ENCODE measurements around the gene SLC24A3.

SLC24A3 gene

DNA sequence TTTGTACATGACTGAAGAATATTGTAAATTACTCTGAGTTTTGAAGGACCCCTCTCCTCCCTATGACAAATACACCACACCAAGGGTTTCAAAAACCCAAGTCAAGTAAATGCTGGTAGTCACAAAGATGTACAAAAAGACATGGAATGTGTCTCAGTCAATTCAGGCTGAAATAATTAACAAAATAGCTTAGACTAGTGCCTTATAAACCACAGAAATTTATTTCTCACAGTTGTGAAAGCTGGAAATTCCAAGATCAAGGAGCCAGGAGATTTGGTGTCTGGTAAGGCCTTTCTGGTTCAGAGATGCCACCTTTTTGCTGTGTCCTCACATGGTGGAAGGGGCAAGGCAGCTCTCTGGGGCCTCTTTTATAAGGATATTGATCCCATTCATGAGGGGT lies 343.3 kb downstream of the SLC24A3 start:
- CTCF ChIA-PET = no interaction called here
- DNase-seq (ENCODE audit: extremely low spot score) = no peak
- POLR2A ChIA-PET = no interaction called here
- no peak for TF ChIP-seq TARDBP (IDR thresholded peaks at IDR 0.05)
- no peak for TF ChIP-seq ARNT (IDR thresholded peaks at IDR 0.05)
- no peak for TF ChIP-seq L3MBTL2 (conservative IDR thresholded peaks at IDR 0.05)
- TF ChIP-seq ZNF384 (IDR thresholded peaks at IDR 0.05) = no peak
- TF ChIP-seq SUZ12 (IDR thresholded peaks at IDR 0.05) = no peak
- no peak for TF ChIP-seq NFRKB (IDR thresholded peaks at IDR 0.05)
- TF ChIP-seq ELF4 (IDR thresholded peaks at IDR 0.05) = no peak
- no peak for TF ChIP-seq FOXK2 (IDR thresholded peaks at IDR 0.05)
- no peak for TF ChIP-seq PKNOX1 (IDR thresholded peaks at IDR 0.05)
- TF ChIP-seq SP1 (IDR thresholded peaks at IDR 0.05) = no peak
- no peak for TF ChIP-seq FOXM1 (IDR thresholded peaks at IDR 0.05; ENCODE audit: borderline replicate concordance)
- no peak for TF ChIP-seq FOXA1 (IDR thresholded peaks at IDR 0.05)
- TF ChIP-seq LEF1 (IDR thresholded peaks at IDR 0.05; ENCODE audit: borderline replicate concordance) = no peak

GRCh38 chr20:19557291-19557690 lies 344.8 kb downstream of the SLC24A3 start:
- TF ChIP-seq TARDBP (IDR thresholded peaks at IDR 0.05) = no peak
- TF ChIP-seq L3MBTL2 (conservative IDR thresholded peaks at IDR 0.05) = no peak
- no peak for TF ChIP-seq ZNF384 (IDR thresholded peaks at IDR 0.05)
- TF ChIP-seq PKNOX1 (IDR thresholded peaks at IDR 0.05) = no peak
- TF ChIP-seq FOXA1 (IDR thresholded peaks at IDR 0.05) = no peak
- no peak for TF ChIP-seq ARNT (IDR thresholded peaks at IDR 0.05)
- TF ChIP-seq FOXK2 (IDR thresholded peaks at IDR 0.05) = no peak
- no peak for TF ChIP-seq SP1 (IDR thresholded peaks at IDR 0.05)
- no peak for TF ChIP-seq CTBP1 (IDR thresholded peaks at IDR 0.05; ENCODE audit: borderline replicate concordance)
- no peak for TF ChIP-seq NFRKB (IDR thresholded peaks at IDR 0.05)
- no peak for TF ChIP-seq SUZ12 (IDR thresholded peaks at IDR 0.05)
- no peak for TF ChIP-seq BHLHE40 (IDR thresholded peaks at IDR 0.05; ENCODE audit: borderline replicate concordance)
- CTCF ChIA-PET = no interaction called here
- no peak for DNase-seq (ENCODE audit: extremely low spot score)
- POLR2A ChIA-PET = no interaction called here

GRCh38 chr20:19560881-19561480 lies 348.5 kb downstream of the SLC24A3 start:
- TF ChIP-seq ARNT (IDR thresholded peaks at IDR 0.05) = no peak
- TF ChIP-seq PKNOX1 (IDR thresholded peaks at IDR 0.05) = no peak
- TF ChIP-seq CTBP1 (IDR thresholded peaks at IDR 0.05; ENCODE audit: borderline replicate concordance) = no peak
- TF ChIP-seq SP1 (IDR thresholded peaks at IDR 0.05) = no peak
- TF ChIP-seq NFRKB (IDR thresholded peaks at IDR 0.05) = no peak
- no peak for TF ChIP-seq FOXM1 (IDR thresholded peaks at IDR 0.05; ENCODE audit: borderline replicate concordance)
- TF ChIP-seq L3MBTL2 (conservative IDR thresholded peaks at IDR 0.05) = no peak
- no peak for TF ChIP-seq TARDBP (IDR thresholded peaks at IDR 0.05)
- TF ChIP-seq SUZ12 (IDR thresholded peaks at IDR 0.05) = no peak
- TF ChIP-seq LEF1 (IDR thresholded peaks at IDR 0.05; ENCODE audit: borderline replicate concordance) = no peak
- TF ChIP-seq HDGF (IDR thresholded peaks at IDR 0.05; ENCODE audit: borderline replicate concordance) = no peak
- TF ChIP-seq FOXK2 (IDR thresholded peaks at IDR 0.05) = no peak
- TF ChIP-seq BHLHE40 (IDR thresholded peaks at IDR 0.05; ENCODE audit: borderline replicate concordance) = no peak
- no peak for TF ChIP-seq ZNF384 (IDR thresholded peaks at IDR 0.05)
- no peak for TF ChIP-seq FOXA1 (IDR thresholded peaks at IDR 0.05)
- TF ChIP-seq ELF4 (IDR thresholded peaks at IDR 0.05) = no peak
- DNase-seq (ENCODE audit: extremely low spot score) = no peak
- CTCF ChIA-PET = no interaction called here
- POLR2A ChIA-PET = no interaction called here

- ChIA-PET POLR2A (no interaction called here), CTCF (no interaction called here)
- DNase-seq (ENCODE audit: extremely low spot score) = no peak
- TF ChIP-seq ELF4 (IDR thresholded peaks at IDR 0.05) = no peak
- TF ChIP-seq FOXM1 (IDR thresholded peaks at IDR 0.05; ENCODE audit: borderline replicate concordance) = no peak
- TF ChIP-seq TARDBP (IDR thresholded peaks at IDR 0.05) = no peak
- no peak for TF ChIP-seq CTBP1 (IDR thresholded peaks at IDR 0.05; ENCODE audit: borderline replicate concordance)
- TF ChIP-seq FOXK2 (IDR thresholded peaks at IDR 0.05) = no peak
- TF ChIP-seq LEF1 (IDR thresholded peaks at IDR 0.05; ENCODE audit: borderline replicate concordance) = no peak
- TF ChIP-seq L3MBTL2 (conservative IDR thresholded peaks at IDR 0.05) = no peak
- TF ChIP-seq PKNOX1 (IDR thresholded peaks at IDR 0.05) = no peak
- TF ChIP-seq ZNF384 (IDR thresholded peaks at IDR 0.05) = no peak
- no peak for TF ChIP-seq BHLHE40 (IDR thresholded peaks at IDR 0.05; ENCODE audit: borderline replicate concordance)
- TF ChIP-seq SP1 (IDR thresholded peaks at IDR 0.05) = no peak
- no peak for TF ChIP-seq HDGF (IDR thresholded peaks at IDR 0.05; ENCODE audit: borderline replicate concordance)
- no peak for TF ChIP-seq ARNT (IDR thresholded peaks at IDR 0.05)
- no peak for TF ChIP-seq FOXA1 (IDR thresholded peaks at IDR 0.05)
- no peak for TF ChIP-seq SUZ12 (IDR thresholded peaks at IDR 0.05)
- TF ChIP-seq NFRKB (IDR thresholded peaks at IDR 0.05) = no peak
Observed at GRCh38 chr20:19562426-19562825, 350.0 kb downstream of the SLC24A3 start.

DNA sequence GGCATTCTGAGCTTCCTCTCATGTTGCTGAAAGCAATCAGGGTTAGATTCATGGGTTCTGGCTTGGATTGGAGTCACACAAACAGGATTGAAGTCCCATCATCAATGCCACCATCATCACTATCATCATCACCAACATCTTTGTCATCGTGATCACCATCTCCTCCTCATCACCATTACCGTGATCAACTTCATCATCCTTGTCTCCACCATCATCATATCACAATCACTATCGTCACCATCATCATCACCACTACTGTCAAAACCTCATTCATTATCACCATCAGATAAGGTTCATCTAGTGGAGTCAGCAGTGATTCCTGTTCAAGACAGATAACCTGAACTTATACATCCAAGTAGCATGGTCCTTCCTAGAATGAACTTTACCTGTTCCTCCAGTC lies 351.8 kb downstream of the SLC24A3 start:
- TF ChIP-seq TARDBP (IDR thresholded peaks at IDR 0.05) (no peak), ARNT (IDR thresholded peaks at IDR 0.05) (no peak), SP1 (IDR thresholded peaks at IDR 0.05) (no peak), ZNF384 (IDR thresholded peaks at IDR 0.05) (no peak), FOXA1 (IDR thresholded peaks at IDR 0.05) (no peak)
- no peak for DNase-seq (ENCODE audit: extremely low spot score)
- ChIA-PET POLR2A (no interaction called here), CTCF (interaction anchor here (0.6 kb wide), 1 partner anchor 1047 kb away, joined by 3 read pairs; no protein-coding TSS in a partner anchor)

DNA sequence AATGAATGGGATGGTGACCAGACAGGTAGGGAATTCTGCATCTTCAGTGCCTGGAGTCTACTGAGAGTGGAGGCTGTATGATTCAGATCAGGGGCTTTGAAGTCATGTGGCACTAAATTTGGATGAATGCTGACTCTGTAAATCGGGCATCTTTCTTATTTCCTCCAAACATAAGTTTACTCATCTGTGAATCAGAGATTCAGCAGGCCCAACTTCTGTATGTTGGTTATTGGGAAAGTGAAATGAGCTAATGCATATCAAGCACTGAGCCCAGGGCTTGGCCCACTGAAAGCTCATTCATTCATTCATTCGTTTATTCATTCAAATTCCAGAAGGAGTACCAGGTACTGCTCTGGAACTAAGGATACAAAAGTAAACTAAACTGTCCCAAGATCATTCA lies 353.3 kb downstream of the SLC24A3 start:
- TF ChIP-seq CTBP1 (IDR thresholded peaks at IDR 0.05; ENCODE audit: borderline replicate concordance) (no peak), SUZ12 (IDR thresholded peaks at IDR 0.05) (no peak), FOXK2 (IDR thresholded peaks at IDR 0.05) (no peak), HDGF (IDR thresholded peaks at IDR 0.05; ENCODE audit: borderline replicate concordance) (no peak)

More for the DNA sequence above, 353.3 kb downstream of the SLC24A3 start:
- CTCF ChIA-PET = no interaction called here
- no peak for DNase-seq (ENCODE audit: extremely low spot score)
- POLR2A ChIA-PET = no interaction called here
